ENCODE measurements around the gene OR51B6. TPM values are rescaled to one million over a fixed set of nuclear protein-coding genes. Genes with fewer than 3 reads are reported as not detected.
"Not testable (repeated sequence)": the region's sequence is repeated elsewhere in the genome, so short reads cannot be mapped to it uniquely, and the experiment has no call there.

OR51B6 gene
- total RNA-seq, 1 donor from 2014 or later: not detected

DNA sequence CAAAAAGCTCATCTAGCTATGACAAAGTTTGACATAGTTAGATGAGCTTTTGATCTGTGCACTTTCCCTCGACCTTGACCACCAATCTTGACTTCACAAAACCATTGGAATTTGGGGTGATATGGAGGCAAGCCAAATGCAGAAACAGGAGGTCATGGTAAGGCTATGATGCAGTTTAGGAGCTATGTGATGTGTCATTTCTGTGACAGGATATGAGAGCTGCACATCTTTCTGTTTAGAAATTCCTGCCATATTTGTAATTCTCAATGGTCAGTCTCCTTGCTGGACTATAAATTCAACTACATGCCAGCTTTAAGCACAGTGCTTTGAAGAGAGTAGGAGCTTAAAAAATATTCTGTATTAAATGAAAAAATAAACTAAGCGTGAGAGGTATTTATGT is 12.9 kb downstream of the OR51B6 start:
- intact Hi-C loops (cut with micrococcal nuclease): no loop called here

DNA sequence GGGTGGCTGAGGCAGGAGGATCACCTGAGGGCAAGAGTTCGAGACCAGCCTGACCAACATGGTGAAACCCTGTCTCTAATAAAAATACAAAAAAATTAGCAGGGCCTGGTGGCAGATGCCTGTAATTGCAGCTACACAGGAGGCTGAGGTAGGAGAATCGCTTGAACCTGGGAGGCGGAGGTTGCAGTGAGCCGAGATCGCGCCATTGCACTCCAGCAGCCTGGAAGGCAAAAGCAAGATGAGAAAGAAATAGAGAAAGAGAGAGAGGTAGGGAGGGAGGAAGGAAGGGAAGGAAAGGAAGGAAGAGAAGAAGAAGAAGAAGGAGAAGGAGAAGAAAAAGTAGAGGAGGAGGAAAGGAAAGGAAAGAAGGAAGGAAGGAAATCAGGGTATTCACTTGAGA is 15.1 kb downstream of the OR51B6 start:
- intact Hi-C loops (cut with micrococcal nuclease): not testable (repeated sequence)

DNA sequence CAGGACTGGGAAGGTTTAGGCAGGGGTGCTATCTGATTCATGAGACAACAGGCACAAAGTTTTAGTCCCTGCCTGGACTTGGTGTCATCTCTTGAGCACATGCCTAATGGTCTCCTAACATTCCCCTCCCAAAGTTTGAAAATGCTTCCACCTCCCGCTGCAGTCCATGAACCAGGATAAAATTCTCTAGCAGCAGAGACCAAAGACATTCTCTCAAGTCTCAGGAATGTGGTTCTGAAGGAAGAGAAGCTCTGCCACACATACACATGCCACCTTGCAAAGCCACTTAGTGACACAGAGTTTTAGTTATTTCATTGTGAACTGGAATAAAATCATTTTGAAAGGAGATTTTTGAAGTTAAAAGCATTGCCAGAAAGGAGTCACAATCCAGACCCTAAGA is 15.5 kb downstream of the OR51B6 start:
- intact Hi-C loops (cut with micrococcal nuclease): no loop called here

DNA sequence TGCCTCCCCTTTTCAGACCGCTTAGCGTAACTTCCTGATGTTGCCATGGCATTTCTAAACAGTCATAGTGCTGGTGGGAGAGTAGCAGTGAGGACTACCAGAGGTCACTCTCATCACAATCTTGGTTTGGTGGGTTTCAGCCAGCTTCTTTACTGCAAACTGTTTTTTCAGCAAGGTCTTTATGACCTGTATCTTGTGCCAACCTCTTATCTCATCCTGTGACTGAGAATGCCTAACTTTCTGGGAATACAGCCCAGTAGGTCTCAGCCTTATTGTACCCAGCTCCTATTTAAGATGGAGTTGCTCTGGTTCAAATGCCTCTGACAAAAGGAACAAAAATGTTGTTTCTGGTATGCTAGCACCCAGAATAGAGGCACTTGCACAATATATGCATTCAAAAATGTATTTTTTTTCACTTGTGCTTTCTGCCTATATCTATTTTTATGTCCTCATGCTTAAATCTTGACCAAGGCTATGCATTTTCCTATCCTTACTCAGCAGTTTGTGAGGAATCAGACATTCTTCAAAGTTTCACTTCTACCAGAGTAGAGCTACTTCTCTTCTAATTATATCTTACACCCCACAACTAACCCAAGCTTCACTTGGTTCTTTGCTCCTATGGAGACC is 16.3 kb downstream of the OR51B6 start:
- intact Hi-C loops (cut with micrococcal nuclease): no loop called here

DNA sequence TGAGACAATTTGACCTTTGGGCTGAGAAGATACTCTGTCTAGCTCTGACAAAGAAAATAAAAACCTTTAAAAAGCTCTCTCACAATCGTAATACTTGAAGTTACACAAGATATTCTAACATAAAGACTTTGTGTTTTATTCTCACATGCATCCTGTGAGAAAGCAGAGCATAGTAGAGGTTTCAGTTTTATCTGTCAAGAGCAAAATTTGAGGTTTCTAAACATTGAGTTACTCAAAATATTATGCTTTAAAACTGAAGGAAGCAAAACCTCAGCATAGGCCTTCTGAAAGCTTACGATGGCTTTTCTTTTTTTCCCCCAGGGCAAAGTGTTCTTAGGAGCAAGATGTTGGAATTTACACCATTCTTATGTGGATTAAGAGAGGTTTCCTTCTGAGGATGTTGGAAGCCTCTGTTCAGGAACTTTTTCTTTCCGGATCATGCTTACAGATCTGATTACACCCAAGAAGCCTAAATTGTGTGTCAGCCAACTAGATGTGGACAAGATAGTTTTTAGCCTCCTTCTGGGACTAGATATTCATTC is 17.3 kb downstream of the OR51B6 start:
- intact Hi-C loops (cut with micrococcal nuclease): no loop called here

DNA sequence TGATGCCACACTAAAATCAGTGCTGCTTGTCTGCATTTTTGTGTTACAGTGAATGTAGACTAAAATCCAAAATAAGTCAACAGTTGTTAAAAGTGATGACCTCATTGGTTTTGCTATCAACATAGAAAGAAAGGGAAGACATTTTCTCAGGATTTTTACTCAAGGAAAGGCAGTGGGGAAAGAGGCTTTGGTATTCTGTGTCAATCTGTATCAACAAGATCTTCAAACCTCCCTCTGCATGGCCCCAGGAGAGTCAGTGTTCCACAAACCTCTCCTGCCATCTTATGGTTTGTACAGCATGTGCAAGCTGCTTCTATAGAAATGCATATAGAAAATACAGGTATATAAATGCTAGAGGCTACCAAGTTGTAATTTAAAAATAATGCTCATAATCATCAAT is 18.5 kb downstream of the OR51B6 start:
- intact Hi-C loops (cut with micrococcal nuclease): no loop called here

DNA sequence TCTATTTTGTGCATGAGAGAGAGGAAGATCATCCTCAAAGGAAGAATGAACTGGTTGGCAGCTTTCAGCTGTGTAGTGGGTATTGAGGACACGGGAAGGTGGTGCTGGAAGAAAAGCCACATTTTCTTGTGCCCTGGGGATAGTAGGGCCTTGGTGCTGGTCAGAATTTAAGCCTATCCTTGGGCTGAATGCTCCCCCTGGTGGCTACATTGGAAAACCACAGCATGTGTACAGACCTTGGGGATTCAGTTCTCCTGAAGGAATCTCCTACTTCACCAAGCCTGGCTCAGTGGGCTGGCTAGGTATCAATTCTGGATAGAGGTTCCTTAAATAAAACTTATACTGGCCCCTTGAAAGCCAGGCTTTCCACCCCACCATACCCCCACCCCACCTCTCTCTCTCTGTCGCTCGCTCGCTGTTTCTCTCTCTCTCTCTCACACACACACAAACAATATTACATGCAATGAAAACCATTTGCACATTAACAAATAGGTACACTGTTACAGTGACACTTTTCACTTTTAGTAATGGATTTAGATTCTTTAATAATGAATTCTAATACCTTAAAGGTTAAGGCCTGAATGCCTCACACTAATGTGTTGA is 29.5 kb downstream of the OR51B6 start:
- intact Hi-C loops (cut with micrococcal nuclease): loop anchor here (1.0 to 2.0 kb wide), 4 partner anchors 257 to 1194 kb away; partner anchors contain the start of gene OR52N2

DNA sequence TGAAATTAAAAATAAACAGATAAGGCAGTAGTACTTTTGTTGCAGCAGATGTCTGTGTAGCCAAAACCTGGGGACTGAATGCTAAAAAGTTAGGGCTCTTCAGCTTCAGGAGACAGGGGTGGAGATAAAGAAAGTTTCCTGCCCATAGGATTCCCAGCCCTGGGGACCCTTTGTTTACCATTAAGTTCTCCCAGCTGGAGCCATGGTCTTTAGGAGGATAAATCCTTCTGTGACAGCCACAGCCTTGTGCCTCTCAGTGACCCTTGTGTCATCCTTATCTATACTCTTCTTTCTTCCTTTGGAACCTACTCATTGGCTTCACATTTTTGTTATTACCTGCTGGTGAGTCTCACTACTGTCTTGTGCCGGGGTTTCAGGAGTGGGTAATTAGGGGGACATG is 32.3 kb downstream of the OR51B6 start, which contains the start of gene OR51M1:
TSS of gene OR51M1 (plus strand) at position 237 of the 400 bp plus-strand sequence. CDS start 5,587 bp downstream, outside the sequence.
- intact Hi-C loops (cut with micrococcal nuclease): no loop called here

DNA sequence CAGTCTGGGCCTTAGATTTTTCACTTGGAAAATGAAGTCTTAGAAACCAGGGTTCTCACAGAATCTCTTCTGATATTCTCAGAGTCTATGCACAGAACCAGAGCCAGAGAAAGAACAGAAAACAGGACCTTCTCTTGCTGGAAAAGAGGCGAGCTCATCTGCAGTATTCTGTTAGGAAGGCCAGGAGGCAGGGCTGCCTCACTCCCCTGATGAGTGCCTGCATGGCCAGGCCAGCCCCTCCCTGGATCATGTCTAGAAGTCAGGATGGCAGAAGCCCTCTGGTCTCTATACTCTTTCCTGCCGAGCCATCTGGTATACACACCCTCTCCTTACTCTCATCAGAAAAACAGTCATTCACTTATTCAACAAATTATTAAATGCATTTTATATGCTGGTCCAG is 33.0 kb downstream of the OR51B6 start:
- intact Hi-C loops (cut with micrococcal nuclease): no loop called here

DNA sequence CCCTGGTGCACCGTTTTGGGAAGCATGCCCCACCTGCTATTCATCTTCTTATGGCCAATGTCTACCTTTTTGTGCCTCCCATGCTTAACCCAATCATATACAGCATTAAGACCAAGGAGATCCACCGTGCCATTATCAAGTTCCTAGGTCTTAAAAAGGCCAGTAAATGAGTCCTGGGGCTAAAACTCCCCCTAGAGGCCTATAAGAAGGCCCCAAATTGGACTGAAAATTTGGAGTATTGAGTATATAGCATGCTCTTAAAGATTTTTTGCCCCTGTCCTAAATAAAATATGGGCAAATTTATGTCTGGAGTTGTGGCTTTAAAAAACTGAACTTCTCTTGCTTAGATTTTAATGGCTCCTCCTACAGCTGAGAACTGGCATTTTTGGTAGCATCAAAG is 38.9 kb downstream of the OR51B6 start:
- intact Hi-C loops (cut with micrococcal nuclease): no loop called here

DNA sequence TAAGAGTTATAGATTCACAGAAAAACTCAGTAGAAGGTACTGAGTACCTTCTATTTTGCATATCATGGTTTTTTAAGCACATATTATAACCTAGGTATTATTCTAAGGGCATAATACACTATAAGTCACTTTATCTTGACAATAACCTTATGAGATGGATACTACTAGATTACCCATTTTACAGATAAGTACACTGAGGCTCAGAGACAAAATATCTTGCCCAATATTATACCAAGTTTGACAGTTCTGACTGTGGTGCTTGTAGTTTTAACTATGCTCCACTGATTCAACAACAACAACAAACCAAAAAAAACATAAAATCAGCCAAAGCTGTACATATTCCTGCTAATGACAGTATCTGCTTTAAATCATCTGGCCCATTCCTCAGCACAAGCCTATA is 42.8 kb downstream of the OR51B6 start:
- intact Hi-C loops (cut with micrococcal nuclease): no loop called here

DNA sequence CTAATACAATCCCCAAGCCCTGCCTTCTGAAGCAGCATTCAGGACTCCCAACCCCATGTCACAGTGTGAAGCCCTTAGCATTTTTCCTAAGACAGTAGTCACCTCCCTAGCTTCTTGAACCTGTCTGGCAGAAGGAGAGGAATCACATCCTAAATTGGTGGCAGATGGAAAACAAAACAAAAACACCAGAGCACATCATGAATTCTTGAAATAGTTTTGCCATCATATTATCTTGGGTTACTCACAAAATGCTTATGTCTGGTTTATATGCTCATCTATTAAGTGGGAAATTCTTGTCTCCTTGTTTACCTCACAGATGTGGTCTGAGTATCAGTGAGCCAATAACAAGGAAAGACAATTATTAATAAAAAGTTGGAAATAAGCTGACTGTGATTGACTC is 47.6 kb downstream of the OR51B6 start:
- intact Hi-C loops (cut with micrococcal nuclease): no loop called here

Other genes with a start within 250 kb of the OR51B6 start
- gene OR52A5, start 213.2 kb upstream of the OR51B6 start, total RNA-seq: not detected in 2 replicates
- not detected in 2 replicates for gene OR52A1, start 196.8 kb upstream of the OR51B6 start, total RNA-seq
- gene OR51V1, start 150.8 kb upstream of the OR51B6 start, total RNA-seq: not detected in 2 replicates
- not detected in 2 replicates for gene HBB, start 124.4 kb upstream of the OR51B6 start, total RNA-seq
- gene HBD, start 117.0 kb upstream of the OR51B6 start, total RNA-seq: not detected in 2 replicates
- gene HBG1, start 101.7 kb upstream of the OR51B6 start, total RNA-seq: not detected in 2 replicates
- not detected in 2 replicates for gene HBG2, start 96.7 kb upstream of the OR51B6 start, total RNA-seq
- gene HBE1, start 81.6 kb upstream of the OR51B6 start, total RNA-seq: not detected in 2 replicates
- gene OR51B4, start 49.6 kb upstream of the OR51B6 start, total RNA-seq: not detected in 2 replicates
- gene OR51B2, start 27.2 kb upstream of the OR51B6 start, total RNA-seq: not detected in 2 replicates
- gene OR51B5, start 8.0 kb upstream of the OR51B6 start, total RNA-seq: not detected in 2 replicates
- not detected in 2 replicates for gene OR51M1, start 32.3 kb downstream of the OR51B6 start, total RNA-seq
- gene OR51Q1, start 70.6 kb downstream of the OR51B6 start, total RNA-seq: not detected in 2 replicates
- gene OR51I1, start 90.0 kb downstream of the OR51B6 start, total RNA-seq: not detected in 2 replicates
- gene OR51I2, start 97.8 kb downstream of the OR51B6 start, total RNA-seq: not detected in 2 replicates
- gene OR52D1, start 137.2 kb downstream of the OR51B6 start, total RNA-seq: not detected in 2 replicates
- 0.20 TPM in 1 of 2 replicates, not detected in the other for gene UBQLN3, start 158.4 kb downstream of the OR51B6 start, total RNA-seq
- gene UBQLNL, start 165.2 kb downstream of the OR51B6 start, total RNA-seq: 0.12 and 0.34 TPM in 2 replicates
- 0.20 TPM in 1 of 2 replicates, not detected in the other for gene OR52H1, start 197.0 kb downstream of the OR51B6 start, total RNA-seq
- not detected in 2 replicates for gene OR52B6, start 229.4 kb downstream of the OR51B6 start, total RNA-seq
- 0.07 and 0.10 TPM in 2 replicates for gene TRIM6, start 245.1 kb downstream of the OR51B6 start, total RNA-seq